HG03095 (cell line): ENCODE measurements around the gene PHKA2.

Source experiments
- ATAC-seq: cut with Tn5 transposase; IDR thresholded peaks from one replicate; pipeline ENCODE4 v1.9.1; 2021; ENCODE audit warnings: moderate library complexity; ENCODE audit not compliant: unreplicated experiment

PHKA2 gene

DNA sequence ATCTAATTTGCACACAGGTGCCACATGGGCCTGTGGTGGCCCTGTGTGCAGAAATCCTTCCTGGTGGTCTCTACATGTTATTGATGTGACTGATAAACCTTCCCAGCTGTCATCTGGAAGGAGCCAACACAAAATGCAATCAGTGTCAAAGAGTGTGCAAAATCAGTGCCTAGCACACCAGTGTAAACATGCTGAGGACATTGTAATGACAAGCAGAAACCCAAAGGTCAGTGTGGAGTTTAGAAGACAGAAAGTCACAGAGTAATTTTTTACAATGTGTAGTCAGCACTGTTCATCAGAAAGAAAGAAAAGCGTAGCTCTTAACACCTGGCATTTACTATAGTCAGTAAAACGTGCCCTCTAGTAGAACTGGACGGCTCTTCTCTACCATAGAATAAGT is 50.3 kb downstream of the PHKA2 start:
- ATAC-seq: no peak

- ATAC-seq: no peak
Observed at GRCh38 chrX:18931972-18932371, 51.9 kb downstream of the PHKA2 start.

DNA sequence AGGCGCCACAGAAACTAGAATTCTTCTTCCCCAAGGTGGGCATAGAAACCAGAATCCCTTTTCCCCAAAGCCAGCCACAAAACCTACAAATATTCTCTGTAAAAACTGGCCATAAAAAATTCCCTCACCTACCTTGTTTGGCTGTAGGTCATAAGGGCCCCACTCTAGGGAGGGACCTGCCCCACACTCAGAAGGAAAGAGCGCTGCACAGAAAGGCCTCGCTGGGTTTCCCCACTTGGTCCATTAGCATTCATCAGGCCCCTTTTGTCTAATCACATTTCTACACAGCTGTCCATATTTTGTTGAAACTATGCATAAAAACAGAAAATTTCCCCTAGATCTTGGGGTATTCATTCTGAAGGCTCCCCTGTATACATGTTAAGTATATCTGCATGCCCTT is 54.1 kb downstream of the PHKA2 start:
- ATAC-seq: no peak

DNA sequence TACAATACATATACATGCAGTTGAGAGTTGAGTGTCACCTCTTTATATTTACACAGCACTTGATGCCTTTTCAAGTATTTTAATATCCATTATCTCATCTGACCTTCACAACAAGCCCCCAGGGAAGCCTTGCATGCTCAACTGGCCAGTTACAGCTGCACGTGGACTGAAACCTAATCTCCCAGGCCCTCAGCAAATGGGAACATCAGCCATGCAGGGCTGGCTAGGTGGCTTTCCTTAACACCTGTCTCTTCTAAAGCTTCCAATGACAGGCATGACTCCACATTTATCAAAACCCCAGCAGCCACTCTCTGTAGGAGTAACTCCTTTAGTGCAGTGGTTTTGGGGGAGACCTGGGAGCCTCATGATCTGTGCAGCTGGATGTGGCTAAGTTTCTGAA is 56.4 kb downstream of the PHKA2 start:
- ATAC-seq: no peak

- ATAC-seq: no peak
Observed at GRCh38 chrX:18924507-18925088, 59.3 kb downstream of the PHKA2 start.

- no peak for ATAC-seq
Observed at GRCh38 chrX:18920566-18920965, 63.3 kb downstream of the PHKA2 start.

- no peak for ATAC-seq
Observed at GRCh38 chrX:18920079-18920478, 63.8 kb downstream of the PHKA2 start.

DNA sequence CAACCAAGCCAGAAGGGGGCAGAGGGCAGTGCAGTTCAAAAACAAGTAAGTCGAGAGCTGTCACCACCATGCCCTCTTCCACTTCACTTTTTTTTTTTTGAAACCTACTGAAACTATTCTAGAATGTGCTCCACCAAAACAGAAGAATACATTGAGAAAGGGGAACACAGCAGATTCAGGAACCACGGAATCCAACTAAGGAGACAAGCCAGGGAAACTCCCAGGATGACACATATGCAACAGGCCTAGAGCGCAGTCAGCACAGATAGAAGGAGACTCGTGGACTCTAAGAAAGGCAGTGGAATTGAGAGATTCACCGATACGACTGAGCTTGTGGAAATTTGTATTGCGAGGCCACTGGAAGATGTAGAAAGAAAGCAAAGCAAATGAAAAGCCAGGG is 66.1 kb downstream of the PHKA2 start:
- ATAC-seq: no peak

DNA sequence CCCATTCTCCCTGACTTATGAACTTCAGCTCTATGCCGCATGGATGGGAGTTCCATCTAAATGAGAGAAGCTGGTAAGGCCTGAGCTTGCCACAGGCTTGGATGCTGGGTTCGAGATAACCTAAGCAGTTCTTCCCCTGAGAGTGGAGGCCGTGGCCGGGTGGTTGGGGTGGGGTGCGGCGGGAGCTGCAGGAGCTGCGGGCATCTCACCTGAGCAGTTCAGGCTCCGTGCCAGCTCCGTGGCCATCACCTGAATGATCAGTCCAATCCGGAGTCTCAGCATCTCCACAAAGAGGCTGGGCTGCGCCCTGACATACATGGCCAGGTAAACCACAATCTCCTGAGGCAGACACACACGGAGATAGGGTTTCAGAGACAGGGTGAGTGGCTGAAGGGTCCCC is 77.6 kb downstream of the PHKA2 start:
- no peak for ATAC-seq

GRCh38 chrX:18900401-18900976 is 83.4 kb downstream of the PHKA2 start:
- ATAC-seq: no peak

GRCh38 chrX:18899796-18900380 is 84.0 kb downstream of the PHKA2 start:
- ATAC-seq: no peak

- ATAC-seq: no peak
Observed at GRCh38 chrX:18898492-18898891, 85.4 kb downstream of the PHKA2 start.

- ATAC-seq: no peak
Observed at GRCh38 chrX:18898091-18898490, 85.8 kb downstream of the PHKA2 start.

GRCh38 chrX:18897611-18898010 is 86.3 kb downstream of the PHKA2 start:
- ATAC-seq: no peak

DNA sequence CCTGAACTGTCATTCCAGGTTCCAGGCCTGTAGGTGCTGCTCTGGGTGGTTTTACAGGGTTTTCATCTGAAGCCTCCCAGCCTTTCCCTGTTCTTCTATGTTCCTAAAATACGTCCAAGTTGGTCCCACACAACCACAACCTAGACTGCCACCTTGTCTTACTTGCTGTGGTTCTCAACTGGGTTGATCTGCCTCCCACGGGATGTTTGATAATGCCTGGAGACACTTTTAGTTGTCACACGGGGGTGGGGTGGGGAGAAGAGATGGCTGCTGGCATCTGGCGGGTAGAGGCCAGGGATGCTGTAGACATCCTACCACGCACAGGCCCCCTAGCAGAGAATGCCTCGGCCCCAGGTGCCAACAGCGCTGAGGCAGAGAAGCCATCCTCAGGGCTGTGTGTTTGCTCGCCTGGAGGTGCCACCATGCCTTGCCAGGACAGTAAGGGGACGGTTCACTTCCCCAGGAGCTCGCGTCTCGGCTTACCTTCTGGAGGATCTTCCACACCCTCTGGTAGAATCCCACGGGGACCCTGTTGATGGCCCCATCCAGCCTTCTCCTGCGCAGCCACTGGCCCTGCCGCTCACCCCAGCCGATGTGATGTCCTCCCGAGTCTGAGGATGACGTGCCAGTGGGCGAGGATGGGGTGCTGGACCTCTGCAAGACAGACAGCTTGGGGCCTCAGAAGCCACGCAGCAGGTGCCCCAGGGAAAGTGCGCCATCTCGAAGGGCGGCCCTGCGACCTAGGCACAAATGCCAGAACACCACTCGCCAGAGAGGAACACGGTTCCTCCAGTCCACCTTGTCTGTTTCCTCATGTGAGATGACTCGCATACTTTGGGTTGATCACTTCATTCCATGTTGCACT is 87.0 kb downstream of the PHKA2 start:
- ATAC-seq: no peak

DNA sequence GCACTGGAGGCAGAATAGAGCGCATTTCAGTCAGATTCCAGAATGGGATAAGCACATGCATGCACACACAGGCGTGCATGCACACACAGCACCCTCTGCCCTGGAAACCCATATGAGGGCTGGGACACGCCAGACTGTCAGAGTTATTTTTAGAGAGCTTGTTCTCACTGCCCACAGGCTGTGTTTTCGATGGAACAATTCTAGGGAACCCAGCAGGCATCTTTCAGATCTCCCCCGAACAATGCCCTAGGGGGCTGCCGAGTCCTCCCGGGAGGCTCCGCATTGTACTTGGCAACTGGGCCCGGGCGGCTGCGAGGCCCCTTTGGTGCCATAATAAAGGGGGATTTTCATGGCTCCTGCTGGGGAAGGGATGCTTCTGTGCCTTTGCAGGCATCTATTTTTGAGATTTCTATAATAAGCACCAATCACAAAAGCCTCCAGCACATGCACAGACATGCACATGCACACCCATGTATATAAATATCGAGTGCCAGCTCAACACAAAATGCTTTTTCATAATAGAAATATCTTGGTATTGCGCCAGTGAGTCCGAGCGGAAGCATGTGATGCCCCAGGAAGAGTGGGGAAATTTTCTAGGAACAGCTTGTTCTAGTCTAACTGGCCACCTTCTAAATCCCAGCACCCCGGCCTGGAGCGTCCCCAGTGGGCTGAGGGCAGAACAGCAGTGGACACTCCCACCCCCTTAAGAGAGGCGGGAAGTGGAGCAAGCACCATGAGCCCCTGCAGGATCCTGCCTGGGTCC is 88.5 kb downstream of the PHKA2 start:
- ATAC-seq: no peak

GRCh38 chrX:18894156-18894555 is 89.8 kb downstream of the PHKA2 start:
- ATAC-seq: no peak

DNA sequence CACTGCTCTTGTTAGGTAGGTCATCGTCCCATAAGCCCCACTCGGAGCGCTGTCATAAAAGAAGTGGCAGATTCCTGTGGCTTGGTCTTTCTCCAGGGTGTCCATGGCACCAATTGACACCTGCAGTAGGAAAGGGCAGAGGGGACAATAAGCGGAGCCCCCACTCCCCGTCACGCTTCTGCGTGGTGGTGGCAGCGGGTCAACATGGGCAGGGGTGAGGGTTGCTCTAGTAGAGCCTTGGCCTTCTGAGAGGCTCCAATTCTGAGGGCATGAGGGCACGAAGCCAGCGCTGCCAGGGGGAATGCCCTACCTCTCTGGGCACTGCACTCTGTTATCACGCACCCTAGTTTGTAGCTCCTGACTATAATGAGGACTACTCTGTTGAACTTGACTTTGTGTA is 90.4 kb downstream of the PHKA2 start:
- no peak for ATAC-seq

- ATAC-seq: no peak
Observed at GRCh38 chrX:18892899-18893298, 91.0 kb downstream of the PHKA2 start.

DNA sequence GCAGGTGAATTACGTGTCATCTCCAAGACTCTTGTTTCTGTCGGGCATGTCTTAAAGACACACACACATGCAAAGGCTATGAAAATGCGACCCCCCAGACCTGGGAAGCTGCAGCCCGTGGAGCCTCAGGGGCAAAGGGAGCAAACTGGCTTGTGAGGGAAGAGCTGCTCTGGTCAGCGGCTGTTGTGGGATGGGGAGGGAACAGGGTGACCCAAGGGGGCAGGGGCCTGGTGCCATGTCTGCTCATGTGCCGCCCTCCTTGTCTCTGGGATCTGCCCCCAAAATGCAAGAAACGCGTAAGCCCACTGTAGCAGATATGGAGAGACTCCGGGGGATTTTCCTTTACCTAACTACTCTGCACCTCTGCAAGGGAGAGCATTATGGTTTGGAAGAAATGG is 92.4 kb downstream of the PHKA2 start:
- no peak for ATAC-seq
